Activated naive CD4-positive, alpha-beta T cell treated with anti-CD3 and anti-CD28 coated beads, Interleukin-2, amount 50 U/mL, for 72 hours (primary cell): ENCODE data around the gene TGM5. TPM values are rescaled to one million over a fixed set of nuclear protein-coding genes. Genes with fewer than 3 reads are reported as not detected.
"Not testable (repeated sequence)": the region's sequence is repeated elsewhere in the genome, so short reads cannot be mapped to it uniquely, and the experiment has no call there.

ENCODE experiments used
- ATAC-seq, 2 donors: fragments of 150-1000 bp; cut with Tn5 transposase; 2 replicates each; pipeline ENCODE4 v1.10.0; 2021; ENCODE audit warnings: mild to moderate bottlenecking in 2 of 2, moderate library complexity in 2 of 2
- DNase-seq, 2 donors: peaks; one replicate each; pipeline ENCODE4 v3.0.0; 2021 to 2022; ENCODE audit warnings: low spot score in 2 of 2
- H3K27ac Mint-ChIP-seq, 2 donors: one replicate each; pipeline ENCODE4 v1.8.0; 2022; ENCODE audit warnings: mild to moderate bottlenecking in 2 of 2, mixed read lengths in 2 of 2
- H3K36me3 Mint-ChIP-seq, 2 donors: one replicate each; pipeline ENCODE4 v1.8.0; 2022; ENCODE audit warnings: mixed read lengths in 2 of 2
- H3K9me3 Mint-ChIP-seq, 2 donors: one replicate each; pipeline ENCODE4 v1.8.0; 2022; ENCODE audit warnings: mixed read lengths in 2 of 2
- total RNA-seq, 2 donors: library from RNA; stranded (reverse); gene quantifications; one replicate each; pipeline ENCODE4 v1.2.3, GENCODE V29; 2022

The TGM5 gene, protein sequence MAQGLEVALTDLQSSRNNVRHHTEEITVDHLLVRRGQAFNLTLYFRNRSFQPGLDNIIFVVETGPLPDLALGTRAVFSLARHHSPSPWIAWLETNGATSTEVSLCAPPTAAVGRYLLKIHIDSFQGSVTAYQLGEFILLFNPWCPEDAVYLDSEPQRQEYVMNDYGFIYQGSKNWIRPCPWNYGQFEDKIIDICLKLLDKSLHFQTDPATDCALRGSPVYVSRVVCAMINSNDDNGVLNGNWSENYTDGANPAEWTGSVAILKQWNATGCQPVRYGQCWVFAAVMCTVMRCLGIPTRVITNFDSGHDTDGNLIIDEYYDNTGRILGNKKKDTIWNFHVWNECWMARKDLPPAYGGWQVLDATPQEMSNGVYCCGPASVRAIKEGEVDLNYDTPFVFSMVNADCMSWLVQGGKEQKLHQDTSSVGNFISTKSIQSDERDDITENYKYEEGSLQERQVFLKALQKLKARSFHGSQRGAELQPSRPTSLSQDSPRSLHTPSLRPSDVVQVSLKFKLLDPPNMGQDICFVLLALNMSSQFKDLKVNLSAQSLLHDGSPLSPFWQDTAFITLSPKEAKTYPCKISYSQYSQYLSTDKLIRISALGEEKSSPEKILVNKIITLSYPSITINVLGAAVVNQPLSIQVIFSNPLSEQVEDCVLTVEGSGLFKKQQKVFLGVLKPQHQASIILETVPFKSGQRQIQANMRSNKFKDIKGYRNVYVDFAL
- under 1 TPM in 1 of 2 donors, not detected in 1; 0.45 TPM for total RNA-seq

GRCh38 chr15:43266834-43267233, at the start of gene TGM5:
Gene TGM5 (minus strand): TSS chr15:43266928. CDS start chr15:43266849, 79 bp downstream.
- no peaks in the 10 kb centered on the region for H3K36me3 Mint-ChIP-seq
- DNase-seq, result no peak
- H3K9me3 Mint-ChIP-seq, result no peaks in the 10 kb centered on the region
- no peak within 1 kb of the TSS for H3K27ac Mint-ChIP-seq
- no peak for ATAC-seq

DNA sequence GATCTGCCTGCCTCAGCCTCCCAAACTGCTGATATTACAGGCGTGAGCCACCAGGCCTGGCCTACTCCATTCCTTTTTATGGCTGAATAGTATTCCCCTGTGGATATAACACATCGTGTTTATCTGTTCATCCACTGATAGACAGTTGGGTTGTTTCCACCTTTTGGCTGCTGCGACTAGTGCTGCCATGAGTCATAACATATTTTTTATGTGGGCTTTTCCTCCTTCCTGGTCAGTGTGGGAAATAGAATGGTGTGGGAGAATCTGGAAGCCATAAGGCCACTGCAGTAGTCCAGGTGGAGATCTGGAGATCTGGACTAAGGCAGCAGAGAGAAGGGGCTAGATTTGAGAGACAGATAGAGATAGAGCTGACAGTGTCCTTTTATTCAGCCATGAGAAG, 47.4 kb upstream of the TGM5 start:
- H3K36me3 Mint-ChIP-seq, result no peaks in the 10 kb centered on the region
- no peak for ATAC-seq
- no peaks in the 10 kb centered on the region for H3K9me3 Mint-ChIP-seq

GRCh38 chr15:43312378-43312777, 45.6 kb upstream of the TGM5 start:
- no peak for ATAC-seq

More for the DNA sequence above, 47.4 kb upstream of the TGM5 start:
- no peak overlapping the region for H3K27ac Mint-ChIP-seq
- no peak for DNase-seq

DNA sequence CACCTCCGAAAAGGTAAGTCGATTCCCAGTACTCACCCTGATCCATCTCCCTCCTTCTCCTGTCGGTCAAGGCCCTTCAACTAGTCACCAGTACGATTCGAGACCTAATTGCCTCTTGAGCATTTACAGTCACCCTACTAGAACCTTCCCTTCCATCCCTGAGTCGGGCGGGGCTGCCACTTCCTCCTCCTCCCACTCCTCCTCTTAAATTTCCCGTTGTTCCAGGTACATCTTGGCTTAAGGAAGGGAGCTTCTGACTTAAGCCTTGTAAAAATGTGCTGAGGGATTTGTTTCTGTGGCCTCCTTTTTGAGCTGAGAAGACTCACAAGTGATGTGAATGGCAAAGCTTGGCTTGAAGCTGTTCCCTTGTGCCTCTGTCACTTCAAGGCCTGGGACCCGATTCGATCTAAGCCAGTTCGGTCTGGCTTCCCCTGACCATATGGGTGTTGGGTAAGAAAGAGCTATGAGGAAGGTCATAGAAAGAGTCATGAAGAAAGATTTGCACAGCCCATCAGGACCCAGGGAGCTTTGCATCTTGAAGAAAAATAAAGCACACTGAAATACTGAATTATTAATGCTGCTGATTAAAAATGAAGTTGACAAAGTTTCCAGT, 35.6 kb upstream of the TGM5 start, which contains the start of gene TGM7:
Gene TGM7, minus strand, starts transcription at position 51 of the 613 bp plus-strand sequence.
- H3K9me3 Mint-ChIP-seq, result no peaks in the 10 kb centered on the region

More at GRCh38 chr15:43312378-43312777, 45.6 kb upstream of the TGM5 start:
- H3K9me3 Mint-ChIP-seq, result no peaks in the 10 kb centered on the region
- no peak for DNase-seq
- H3K36me3 Mint-ChIP-seq, result no peaks in the 10 kb centered on the region
- no peak overlapping the region for H3K27ac Mint-ChIP-seq

GRCh38 chr15:43299884-43300283, 33.2 kb upstream of the TGM5 start:
- DNase-seq (no peak), ATAC-seq (no peak)
- no peaks in the 10 kb centered on the region for H3K36me3 Mint-ChIP-seq
- no peaks in the 10 kb centered on the region for H3K9me3 Mint-ChIP-seq
- H3K27ac Mint-ChIP-seq, result no peak overlapping the region

More for the DNA sequence above, 35.6 kb upstream of the TGM5 start, which contains the start of gene TGM7:
- Mint-ChIP-seq H3K27ac (no peak within 1 kb of the TSS), H3K36me3 (no peaks in the 10 kb centered on the region)
- ATAC-seq (no peak), DNase-seq (no peak)

DNA sequence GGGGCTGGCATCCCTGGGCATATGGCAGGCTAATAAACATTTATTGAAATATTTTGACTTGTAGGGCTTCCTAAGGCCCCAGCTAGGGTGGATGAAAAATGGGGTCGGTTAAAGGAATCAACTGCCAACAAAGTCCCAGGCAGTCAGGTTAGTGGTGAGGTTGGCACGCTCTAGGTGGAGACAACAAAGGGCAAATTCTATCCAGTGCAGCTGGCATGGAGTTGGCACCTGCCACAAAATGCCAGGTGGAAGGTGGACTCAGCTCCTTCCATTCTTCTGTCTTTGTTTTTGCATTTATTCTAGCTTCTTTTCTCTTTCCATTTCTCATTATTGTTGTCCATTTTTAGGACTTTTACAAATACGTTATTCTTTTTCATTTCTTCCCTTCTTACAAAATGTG, 32.7 kb upstream of the TGM5 start:
- ATAC-seq (no peak), DNase-seq (no peak)
- Mint-ChIP-seq H3K27ac (no peak overlapping the region), H3K36me3 (no peaks in the 10 kb centered on the region), H3K9me3 (no peaks in the 10 kb centered on the region)

- Mint-ChIP-seq H3K36me3 (peaks cover 0 to 5% of the 10 kb centered on the region in 2 donors), H3K27ac (no peak overlapping the region), H3K9me3 (no peaks in the 10 kb centered on the region)
- ATAC-seq, result no peak
- no peak for DNase-seq
Observed at GRCh38 chr15:43294091-43294706, 27.5 kb upstream of the TGM5 start.

DNA sequence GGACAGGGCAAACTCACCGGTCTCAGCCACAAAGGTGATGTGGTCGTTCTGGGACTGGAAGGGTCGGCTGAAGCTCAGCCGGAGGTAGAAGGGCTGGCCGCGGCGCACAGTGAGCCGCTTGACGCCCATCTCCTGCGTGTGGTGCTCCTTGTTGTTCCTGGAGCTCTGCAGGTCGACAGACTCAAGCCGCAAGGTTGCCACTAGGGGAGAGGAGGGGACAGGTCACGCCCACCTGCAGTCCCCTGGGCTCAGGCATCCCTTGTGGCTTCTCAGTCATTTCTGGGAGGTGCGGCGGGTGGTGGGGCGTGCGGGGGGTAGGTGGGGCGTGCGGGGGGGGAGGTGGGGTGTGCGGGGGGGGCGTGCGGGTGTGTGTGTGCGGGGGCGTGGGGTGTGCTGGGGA, 26.7 kb upstream of the TGM5 start:
- H3K27ac Mint-ChIP-seq, result no peak overlapping the region
- DNase-seq (no peak), ATAC-seq (no peak)
- H3K36me3 Mint-ChIP-seq, result peaks cover 0 to 5% of the 10 kb centered on the region in 2 donors
- H3K9me3 Mint-ChIP-seq, result no peaks in the 10 kb centered on the region

DNA sequence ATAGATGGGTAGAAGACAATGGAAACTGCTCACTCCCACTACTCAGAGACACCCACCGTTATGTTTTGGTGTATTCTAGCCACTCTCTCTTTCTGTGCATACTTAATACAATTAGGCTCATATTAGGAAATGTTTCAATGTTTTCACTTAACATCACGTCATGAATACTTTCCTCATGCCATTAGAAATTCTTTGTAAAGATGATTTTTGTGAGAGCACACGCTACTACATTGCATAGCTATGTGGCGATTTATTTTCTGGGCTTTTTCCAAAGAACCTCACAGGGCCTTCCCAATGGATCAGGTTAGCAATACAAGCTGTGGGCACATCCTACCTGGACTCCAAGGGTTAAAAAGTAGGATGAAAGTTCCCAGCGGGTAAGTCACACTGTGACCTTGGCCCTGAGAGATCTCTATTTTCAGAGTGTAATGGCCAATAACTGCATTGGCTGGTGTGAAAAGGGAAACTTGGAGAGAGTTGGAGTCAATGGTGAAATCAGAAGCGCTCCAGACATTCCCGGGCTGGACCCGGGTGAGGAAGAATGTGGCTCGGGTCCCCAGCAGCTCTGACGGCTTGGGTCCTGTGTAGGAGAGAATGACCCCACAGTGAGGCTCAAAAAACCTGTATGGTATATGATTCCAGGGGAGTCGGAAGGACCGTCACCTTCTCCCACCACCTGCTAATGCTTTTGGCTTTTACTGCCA, 25.8 kb upstream of the TGM5 start:
- ATAC-seq (no peak), DNase-seq (no peak)
- H3K9me3 Mint-ChIP-seq, result no peaks in the 10 kb centered on the region
- H3K27ac Mint-ChIP-seq, result peak overlapping the region in 1 of 2 donors; percentile 36
- H3K36me3 Mint-ChIP-seq, result peaks cover 0 to 5% of the 10 kb centered on the region in 2 donors

- not testable (repeated sequence) for ATAC-seq, H3K9me3 Mint-ChIP-seq, H3K27ac Mint-ChIP-seq, H3K36me3 Mint-ChIP-seq, DNase-seq
Observed at GRCh38 chr15:43289656-43290055, 22.9 kb upstream of the TGM5 start.

- ATAC-seq (no peak), DNase-seq (no peak)
- Mint-ChIP-seq H3K9me3 (no peaks in the 10 kb centered on the region), H3K27ac (no peak overlapping the region), H3K36me3 (no peaks in the 10 kb centered on the region)
Observed at GRCh38 chr15:43287254-43287653, 20.5 kb upstream of the TGM5 start.

- Mint-ChIP-seq H3K27ac (peak overlapping the region in 1 of 2 donors; percentile 18), H3K36me3 (no peaks in the 10 kb centered on the region), H3K9me3 (no peaks in the 10 kb centered on the region)
- ATAC-seq, result peak in 1 of 2 donors; percentile 11
- no peak for DNase-seq
Observed at GRCh38 chr15:43286074-43286473, 19.3 kb upstream of the TGM5 start.

DNA sequence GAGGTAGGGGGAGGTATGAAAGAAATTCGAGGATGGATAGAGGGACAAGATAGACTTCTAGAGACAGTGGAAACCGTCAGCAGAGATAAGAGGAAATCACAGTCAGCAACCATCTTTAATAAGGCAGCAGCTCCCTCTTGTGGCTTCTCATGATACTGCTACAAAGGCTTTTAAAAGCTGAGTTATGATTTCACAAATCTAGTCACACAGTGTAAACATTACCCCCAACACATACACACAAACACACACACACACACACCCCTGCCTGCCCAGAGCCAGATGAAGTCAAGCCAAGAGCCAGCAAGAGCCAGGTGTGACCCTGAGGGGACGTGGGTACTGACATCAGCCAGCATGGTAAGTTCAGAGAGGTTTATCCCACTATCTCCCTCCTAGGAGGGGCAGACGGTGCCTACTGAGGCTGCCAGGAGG, 18.9 kb upstream of the TGM5 start:
- no peaks in the 10 kb centered on the region for H3K9me3 Mint-ChIP-seq
- ATAC-seq, result peak; percentile 57 to 72
- H3K27ac Mint-ChIP-seq, result peak overlapping the region in 1 of 2 donors; percentile 18
- DNase-seq, result peak in 1 of 2 donors; percentile 65
- no peaks in the 10 kb centered on the region for H3K36me3 Mint-ChIP-seq

- no peak for ATAC-seq
- no peaks in the 10 kb centered on the region for H3K36me3 Mint-ChIP-seq
Observed at GRCh38 chr15:43283526-43283925, 16.8 kb upstream of the TGM5 start.

DNA sequence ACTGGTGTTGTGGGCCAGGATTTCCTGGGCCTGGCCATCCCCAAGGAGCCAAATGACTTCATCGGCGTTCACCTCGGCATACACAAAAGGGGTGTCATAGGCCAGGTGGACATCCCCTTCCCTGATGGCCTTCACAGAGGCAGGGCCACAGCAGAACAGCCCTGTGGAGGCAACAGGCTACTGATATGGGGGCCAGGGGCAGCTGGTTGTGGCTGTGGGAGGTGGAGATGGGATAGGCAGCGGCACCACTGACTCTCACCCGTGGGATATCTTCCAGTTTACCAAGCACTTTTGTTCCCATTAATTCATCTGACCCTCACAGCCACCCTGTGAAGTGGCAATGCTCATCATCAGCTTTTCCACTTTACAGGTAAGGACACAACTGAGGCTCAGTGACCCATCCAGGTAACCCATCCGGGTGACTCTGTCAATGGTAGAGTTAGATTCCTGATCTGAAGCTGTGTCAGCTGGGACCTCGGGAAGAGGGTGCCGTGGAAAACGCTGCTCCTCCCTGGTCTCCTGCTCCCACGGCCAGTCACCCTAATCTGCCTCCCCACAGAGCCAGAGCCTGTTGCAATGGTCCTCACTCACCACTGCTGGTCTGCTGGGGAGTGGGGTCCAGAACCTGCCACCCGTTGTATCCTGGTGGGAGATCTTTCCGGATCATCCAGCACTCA, 15.3 kb upstream of the TGM5 start:
- H3K36me3 Mint-ChIP-seq, result no peaks in the 10 kb centered on the region
- no peak overlapping the region for H3K27ac Mint-ChIP-seq
- H3K9me3 Mint-ChIP-seq, result no peaks in the 10 kb centered on the region
- ATAC-seq (no peak), DNase-seq (no peak)

More at GRCh38 chr15:43283526-43283925, 16.8 kb upstream of the TGM5 start:
- H3K9me3 Mint-ChIP-seq, result no peaks in the 10 kb centered on the region
- no peak for DNase-seq
- no peak overlapping the region for H3K27ac Mint-ChIP-seq

DNA sequence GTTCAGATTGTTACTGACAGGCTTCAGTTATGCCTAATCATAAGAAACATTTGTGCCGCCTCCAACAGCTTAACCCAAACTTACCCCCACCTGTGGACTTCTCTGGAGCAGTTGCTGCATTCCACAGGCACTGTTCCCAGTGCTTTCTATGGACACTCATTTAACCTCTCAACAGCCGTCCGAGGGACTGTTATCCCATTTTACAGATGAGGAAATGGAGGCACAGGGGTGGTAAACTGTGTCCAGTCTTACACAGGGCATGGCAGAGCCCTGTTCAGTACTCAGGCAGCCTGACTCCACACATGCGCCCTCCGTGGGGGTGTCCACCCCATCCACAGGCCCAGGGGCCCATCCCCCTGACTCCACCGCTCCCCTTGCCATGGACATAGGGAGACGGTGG, 14.3 kb upstream of the TGM5 start:
- Mint-ChIP-seq H3K36me3 (no peaks in the 10 kb centered on the region), H3K27ac (no peak overlapping the region), H3K9me3 (no peaks in the 10 kb centered on the region)
- DNase-seq, result no peak
- no peak for ATAC-seq
